Measurements from ENCODE around the gene CNTNAP5.

CNTNAP5 gene

GRCh38 chr2:124121760-124122275 is 96.7 kb downstream of the CNTNAP5 start:
- H3K27me3 ChIP-seq (ENCODE audit: low read depth, low read length): no peaks in the 10 kb centered on the region
- peaks cover under 1% of the 10 kb centered on the region; the same call in 1 of the 2 replicates for H3K4me1 ChIP-seq (ENCODE audit: low read length)
- no peak overlapping the region for H3K4me3 ChIP-seq (ENCODE audit: low read length)
- no peaks in the 10 kb centered on the region for H4K20me1 ChIP-seq (ENCODE audit: insufficient read depth, low read length)
- no peaks in the 10 kb centered on the region for H3K9me3 ChIP-seq (ENCODE audit: insufficient read depth, low read length)
- H3K36me3 ChIP-seq (replicated peaks; ENCODE audit: low read depth, low read length): no peaks in the 10 kb centered on the region
- H3K9ac ChIP-seq (ENCODE audit: low read length): no peak overlapping the region
- H2AFZ ChIP-seq (ENCODE audit: low read depth, low read length): no peak overlapping the region
- H3K27ac ChIP-seq (ENCODE audit: low read length): no peak overlapping the region
- no peak overlapping the region for H3K4me2 ChIP-seq (ENCODE audit: low read length)
- TF ChIP-seq, protein P1, sequence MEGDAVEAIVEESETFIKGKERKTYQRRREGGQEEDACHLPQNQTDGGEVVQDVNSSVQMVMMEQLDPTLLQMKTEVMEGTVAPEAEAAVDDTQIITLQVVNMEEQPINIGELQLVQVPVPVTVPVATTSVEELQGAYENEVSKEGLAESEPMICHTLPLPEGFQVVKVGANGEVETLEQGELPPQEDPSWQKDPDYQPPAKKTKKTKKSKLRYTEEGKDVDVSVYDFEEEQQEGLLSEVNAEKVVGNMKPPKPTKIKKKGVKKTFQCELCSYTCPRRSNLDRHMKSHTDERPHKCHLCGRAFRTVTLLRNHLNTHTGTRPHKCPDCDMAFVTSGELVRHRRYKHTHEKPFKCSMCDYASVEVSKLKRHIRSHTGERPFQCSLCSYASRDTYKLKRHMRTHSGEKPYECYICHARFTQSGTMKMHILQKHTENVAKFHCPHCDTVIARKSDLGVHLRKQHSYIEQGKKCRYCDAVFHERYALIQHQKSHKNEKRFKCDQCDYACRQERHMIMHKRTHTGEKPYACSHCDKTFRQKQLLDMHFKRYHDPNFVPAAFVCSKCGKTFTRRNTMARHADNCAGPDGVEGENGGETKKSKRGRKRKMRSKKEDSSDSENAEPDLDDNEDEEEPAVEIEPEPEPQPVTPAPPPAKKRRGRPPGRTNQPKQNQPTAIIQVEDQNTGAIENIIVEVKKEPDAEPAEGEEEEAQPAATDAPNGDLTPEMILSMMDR (IDR thresholded peaks at IDR 0.05; ENCODE audit: low read depth, low read length): no peak
- no peak for TF ChIP-seq EZH2phosphoT487 (IDR thresholded peaks at IDR 0.05; ENCODE audit: low read depth)
- no peaks in the 10 kb centered on the region for H3K79me2 ChIP-seq (ENCODE audit: low read length)

- no peaks in the 10 kb centered on the region for H3K36me3 ChIP-seq (replicated peaks; ENCODE audit: low read depth, low read length)
- no peak overlapping the region for H3K27ac ChIP-seq (ENCODE audit: low read length)
- TF ChIP-seq EZH2phosphoT487 (IDR thresholded peaks at IDR 0.05; ENCODE audit: low read depth): no peak
- TF ChIP-seq, protein P1 (IDR thresholded peaks at IDR 0.05; ENCODE audit: low read depth, low read length): no peak
- H3K27me3 ChIP-seq (ENCODE audit: low read depth, low read length): no peaks in the 10 kb centered on the region
- no peak overlapping the region for H3K9ac ChIP-seq (ENCODE audit: low read length)
- H3K4me2 ChIP-seq (ENCODE audit: low read length): no peak overlapping the region
- H3K4me3 ChIP-seq (ENCODE audit: low read length): no peak overlapping the region
- H3K79me2 ChIP-seq (ENCODE audit: low read length): no peaks in the 10 kb centered on the region
- no peaks in the 10 kb centered on the region for H3K4me1 ChIP-seq (ENCODE audit: low read length)
- H3K9me3 ChIP-seq (ENCODE audit: insufficient read depth, low read length): no peaks in the 10 kb centered on the region
- no peaks in the 10 kb centered on the region for H4K20me1 ChIP-seq (ENCODE audit: insufficient read depth, low read length)
- H2AFZ ChIP-seq (ENCODE audit: low read depth, low read length): no peak overlapping the region
Measured at GRCh38 chr2:124122340-124122739, 97.3 kb downstream of the CNTNAP5 start.

DNA sequence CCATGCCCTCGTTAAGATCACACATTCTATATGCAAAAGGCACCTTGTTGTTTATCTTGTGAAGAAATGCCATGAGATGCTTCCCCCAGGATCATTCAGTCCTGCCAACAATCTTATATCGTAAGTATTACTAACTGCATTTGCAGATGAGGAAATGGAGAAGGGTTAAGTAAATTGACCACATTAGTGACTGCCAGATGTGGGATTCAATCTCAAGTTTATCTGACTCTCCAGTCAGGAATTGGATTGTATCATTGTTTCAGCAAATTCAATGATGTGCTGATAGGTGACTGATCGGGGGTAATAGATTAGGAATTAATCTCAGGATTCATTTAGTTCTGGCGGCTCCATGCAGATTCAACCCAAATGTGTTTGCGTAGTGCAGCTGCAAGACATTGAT is 106.2 kb downstream of the CNTNAP5 start:
- Histone ChIP-seq H3K4me1 (ENCODE audit: low read length) (peaks cover 7% of the 10 kb centered on the region), H4K20me1 (ENCODE audit: insufficient read depth, low read length) (no peaks in the 10 kb centered on the region), H3K79me2 (ENCODE audit: low read length) (no peaks in the 10 kb centered on the region), H3K9me3 (ENCODE audit: insufficient read depth, low read length) (0 out of 2 replicates have a peak, but pooled peaks cover 4% of the 10 kb centered on the region), H3K36me3 (replicated peaks; ENCODE audit: low read depth, low read length) (peaks cover 3% of the 10 kb centered on the region), H3K27me3 (ENCODE audit: low read depth, low read length) (no peaks in the 10 kb centered on the region), H3K27ac (ENCODE audit: low read length) (no peak overlapping the region), H3K9ac (ENCODE audit: low read length) (no peak overlapping the region), H3K4me3 (ENCODE audit: low read length) (no peak overlapping the region), H3K4me2 (ENCODE audit: low read length) (no peak overlapping the region), H2AFZ (ENCODE audit: low read depth, low read length) (no peak overlapping the region)
- no peak for TF ChIP-seq EZH2phosphoT487 (IDR thresholded peaks at IDR 0.05; ENCODE audit: low read depth)
- TF ChIP-seq, protein P1 (IDR thresholded peaks at IDR 0.05; ENCODE audit: low read depth, low read length): no peak

DNA sequence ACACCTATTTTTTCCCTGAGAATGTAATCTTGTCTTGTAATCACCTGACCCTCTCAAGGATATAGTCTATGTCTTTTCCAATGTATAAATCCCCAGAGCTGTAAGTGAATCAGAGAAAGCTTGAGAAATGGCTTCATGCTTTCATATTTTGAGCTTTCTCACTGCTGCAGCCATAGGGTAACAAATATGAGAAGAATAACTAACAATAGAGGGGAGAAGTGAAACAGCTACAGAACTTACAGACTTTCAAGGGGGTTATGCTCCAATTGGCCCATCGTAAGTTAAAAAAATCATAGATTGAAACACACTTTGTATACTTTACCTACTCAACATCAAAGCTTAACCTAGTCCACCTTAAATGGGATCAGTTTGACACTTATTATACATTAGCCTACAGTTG is 111.0 kb downstream of the CNTNAP5 start:
- Histone ChIP-seq H3K27me3 (ENCODE audit: low read depth, low read length) (no peaks in the 10 kb centered on the region), H2AFZ (ENCODE audit: low read depth, low read length) (no peak overlapping the region), H3K36me3 (replicated peaks; ENCODE audit: low read depth, low read length) (peaks cover 3% of the 10 kb centered on the region), H3K9me3 (ENCODE audit: insufficient read depth, low read length) (0 out of 2 replicates have a peak, but pooled peaks cover 4% of the 10 kb centered on the region), H4K20me1 (ENCODE audit: insufficient read depth, low read length) (no peaks in the 10 kb centered on the region), H3K4me2 (ENCODE audit: low read length) (peak overlapping the region; percentile 44), H3K79me2 (ENCODE audit: low read length) (no peaks in the 10 kb centered on the region), H3K9ac (ENCODE audit: low read length) (no peak overlapping the region), H3K4me3 (ENCODE audit: low read length) (peak overlapping the region; percentile 5; the same call in 1 of the 2 replicates), H3K4me1 (ENCODE audit: low read length) (peaks cover 30% of the 10 kb centered on the region), H3K27ac (ENCODE audit: low read length) (peak overlapping the region; percentile 14; the same call in 1 of the 2 replicates)
- TF ChIP-seq, protein P1 (IDR thresholded peaks at IDR 0.05; ENCODE audit: low read depth, low read length): no peak
- no peak for TF ChIP-seq EZH2phosphoT487 (IDR thresholded peaks at IDR 0.05; ENCODE audit: low read depth)
